AG08395 (cell line): ENCODE results near the gene PRAC1.

Source experiments
- DNase-seq: peaks from one replicate; pipeline ENCODE4 v3.0.0; 2012; ENCODE audit warnings: mixed read lengths, low spot score

PRAC1 gene

GRCh38 chr17:48722201-48722907 is at the start of gene PRAC1:
PRAC1 (minus strand) TSS chr17:48722518; CDS start chr17:48722392, 126 bp downstream.
- DNase-seq = no peak

- DNase-seq = no peak
Measured at GRCh38 chr17:48770954-48771353, 48.6 kb upstream of the PRAC1 start.

GRCh38 chr17:48769009-48769675 is 46.8 kb upstream of the PRAC1 start:
- no peak for DNase-seq

GRCh38 chr17:48767263-48767774 is 45.0 kb upstream of the PRAC1 start:
- no peak for DNase-seq

- peak; percentile 1 for DNase-seq
Measured at GRCh38 chr17:48761114-48761513, 38.8 kb upstream of the PRAC1 start.

GRCh38 chr17:48760411-48760810 is 38.1 kb upstream of the PRAC1 start:
- peak; percentile 2 for DNase-seq

- peak; percentile 0 for DNase-seq
Measured at GRCh38 chr17:48759288-48759687, 37.0 kb upstream of the PRAC1 start.

GRCh38 chr17:48757524-48757961 is 35.2 kb upstream of the PRAC1 start:
- peak; percentile 52 for DNase-seq

GRCh38 chr17:48756830-48757251 is 34.5 kb upstream of the PRAC1 start:
- DNase-seq = no peak

- DNase-seq = no peak
Measured at GRCh38 chr17:48755356-48755755, 33.0 kb upstream of the PRAC1 start.

- DNase-seq = no peak
Measured at GRCh38 chr17:48754500-48755261, 32.4 kb upstream of the PRAC1 start.

- DNase-seq = peak; percentile 43
Measured at GRCh38 chr17:48753794-48754499, 31.6 kb upstream of the PRAC1 start.

- no peak for DNase-seq
Measured at GRCh38 chr17:48752399-48753288, 30.3 kb upstream of the PRAC1 start.

GRCh38 chr17:48751733-48752398 is 29.5 kb upstream of the PRAC1 start:
- no peak for DNase-seq

GRCh38 chr17:48751172-48751571 is 28.9 kb upstream of the PRAC1 start:
- no peak for DNase-seq

GRCh38 chr17:48749621-48750553 is 27.6 kb upstream of the PRAC1 start:
- DNase-seq = no peak

GRCh38 chr17:48748718-48749566 is 26.6 kb upstream of the PRAC1 start:
- DNase-seq = no peak
